Activated naive CD8-positive, alpha-beta T cell treated with anti-CD3 and anti-CD28 coated beads, Interleukin-2, amount 50 U/mL, for 16 hours (primary cell): Measurements from ENCODE around the gene CYP2E1.
"Not testable (repeated sequence)": the region's sequence is repeated elsewhere in the genome, so short reads cannot be mapped to it uniquely, and the experiment has no call there.

Experiments
- DNase-seq: peaks from one replicate; pipeline ENCODE4 v3.0.0-alpha.2; 2020; ENCODE audit warnings: low read depth, low spot score

CYP2E1 gene

GRCh38 chr10:133526957-133527588 is at the start of gene CYP2E1:
TSS of gene CYP2E1 (plus strand) at chr10:133527363. CDS start at chr10:133527396, 33 bp downstream.
- no peak for DNase-seq

GRCh38 chr10:133481086-133481643 is 46.0 kb upstream of the CYP2E1 start:
- DNase-seq = no peak

- no peak for DNase-seq
These were observed 45.5 kb upstream of the CYP2E1 start for GRCh38 chr10:133481657-133482056.

- no peak for DNase-seq
These were observed 42.3 kb upstream of the CYP2E1 start for GRCh38 chr10:133484818-133485217.

GRCh38 chr10:133487085-133487484 is 40.1 kb upstream of the CYP2E1 start:
- no peak for DNase-seq

- DNase-seq = no peak
These were observed 38.8 kb upstream of the CYP2E1 start for GRCh38 chr10:133488354-133488753.

GRCh38 chr10:133489816-133490588 is 37.2 kb upstream of the CYP2E1 start:
- no peak for DNase-seq

- not testable (repeated sequence) for DNase-seq
These were observed 33.6 kb upstream of the CYP2E1 start for GRCh38 chr10:133493562-133493961.

- not testable (repeated sequence) for DNase-seq
These were observed 29.8 kb upstream of the CYP2E1 start for GRCh38 chr10:133497363-133497762.

- DNase-seq = not testable (repeated sequence)
These were observed 28.0 kb upstream of the CYP2E1 start for GRCh38 chr10:133499176-133499575.

GRCh38 chr10:133500897-133501296 is 26.3 kb upstream of the CYP2E1 start:
- not testable (repeated sequence) for DNase-seq

GRCh38 chr10:133509700-133510099 is 17.5 kb upstream of the CYP2E1 start:
- no peak for DNase-seq

GRCh38 chr10:133511408-133511807 is 15.8 kb upstream of the CYP2E1 start:
- no peak for DNase-seq

GRCh38 chr10:133511907-133512528 is 15.1 kb upstream of the CYP2E1 start:
- DNase-seq = no peak

GRCh38 chr10:133515471-133515870 is 11.7 kb upstream of the CYP2E1 start:
- DNase-seq = no peak

- DNase-seq = no peak
These were observed 11.1 kb upstream of the CYP2E1 start for GRCh38 chr10:133516057-133516456.

- DNase-seq = not testable (repeated sequence)
These were observed 8.6 kb upstream of the CYP2E1 start for GRCh38 chr10:133518517-133518916.

- peak; percentile 93 for DNase-seq
These were observed 6.9 kb upstream of the CYP2E1 start for GRCh38 chr10:133520193-133520738.

GRCh38 chr10:133523631-133524203 is 3.4 kb upstream of the CYP2E1 start:
- no peak for DNase-seq

GRCh38 chr10:133525444-133525843 is 1.7 kb upstream of the CYP2E1 start:
- DNase-seq = no peak

GRCh38 chr10:133527771-133528271 is 658 bp downstream of the CYP2E1 start:
- no peak for DNase-seq
